NOMO-1 treated with dmso at 0.1 percent for 144 hours (cell line): Measurements from ENCODE around the gene SNAPIN.
"Not testable (repeated sequence)": the region's sequence is repeated elsewhere in the genome, so short reads cannot be mapped to it uniquely, and the experiment has no call there.

Source experiments
- DNase-seq: peaks from one replicate; lab custom pipeline; 2025; ENCODE audit not compliant: unreplicated experiment; lab: John Stamatoyannopoulos, UW

SNAPIN gene

GRCh38 chr1:153646672-153647345 lies 11.7 kb upstream of the SNAPIN start:
- DNase-seq, result peak; percentile 71

- DNase-seq, result no peak
These were observed 11.2 kb upstream of the SNAPIN start for GRCh38 chr1:153647346-153647714.

- DNase-seq, result no peak
These were observed 10.4 kb upstream of the SNAPIN start for GRCh38 chr1:153648000-153648643.

- no peak for DNase-seq
These were observed 9.2 kb upstream of the SNAPIN start for GRCh38 chr1:153649137-153649862.

GRCh38 chr1:153649863-153650235 lies 8.7 kb upstream of the SNAPIN start:
- DNase-seq, result no peak

GRCh38 chr1:153651771-153652170 lies 6.7 kb upstream of the SNAPIN start:
- no peak for DNase-seq

- DNase-seq, result no peak
These were observed 5.5 kb upstream of the SNAPIN start for GRCh38 chr1:153652805-153653500.

- DNase-seq, result no peak
These were observed 3.2 kb upstream of the SNAPIN start for GRCh38 chr1:153655333-153655732.

- no peak for DNase-seq
These were observed 652 bp downstream of the SNAPIN start for GRCh38 chr1:153659175-153659534.

GRCh38 chr1:153659656-153660055 lies 1.2 kb downstream of the SNAPIN start:
- DNase-seq, result no peak

- no peak for DNase-seq
These were observed 2.7 kb downstream of the SNAPIN start for GRCh38 chr1:153661111-153661708.

- no peak for DNase-seq
These were observed 3.8 kb downstream of the SNAPIN start for GRCh38 chr1:153662269-153662668.

- peak; percentile 9 for DNase-seq
These were observed 4.7 kb downstream of the SNAPIN start for GRCh38 chr1:153663211-153663610.

- no peak for DNase-seq
These were observed 8.9 kb downstream of the SNAPIN start for GRCh38 chr1:153667439-153667838.

- DNase-seq, result not testable (repeated sequence)
These were observed 10.2 kb downstream of the SNAPIN start for GRCh38 chr1:153668672-153669071.

GRCh38 chr1:153669606-153670005 lies 11.1 kb downstream of the SNAPIN start:
- no peak for DNase-seq

GRCh38 chr1:153670257-153670858 lies 11.9 kb downstream of the SNAPIN start:
- DNase-seq, result no peak

GRCh38 chr1:153670859-153671627 lies 12.5 kb downstream of the SNAPIN start, which contains the start of gene ILF2:
TSS of gene ILF2 (minus strand) at chr1:153670993. CDS start at chr1:153670922, 71 bp downstream.
- peak; percentile 98 for DNase-seq

- DNase-seq, result peak; percentile 31
These were observed 13.3 kb downstream of the SNAPIN start for GRCh38 chr1:153671628-153672353.
